NCI-H82 treated with DMSO at 0.1 percent for 48 hours (cell line): ENCODE measurements around the gene SEC16A.

Source experiments
- DNase-seq: peaks from one replicate; lab custom pipeline; 2025; ENCODE audit not compliant: unreplicated experiment; lab: John Stamatoyannopoulos, UW

SEC16A gene

DNA sequence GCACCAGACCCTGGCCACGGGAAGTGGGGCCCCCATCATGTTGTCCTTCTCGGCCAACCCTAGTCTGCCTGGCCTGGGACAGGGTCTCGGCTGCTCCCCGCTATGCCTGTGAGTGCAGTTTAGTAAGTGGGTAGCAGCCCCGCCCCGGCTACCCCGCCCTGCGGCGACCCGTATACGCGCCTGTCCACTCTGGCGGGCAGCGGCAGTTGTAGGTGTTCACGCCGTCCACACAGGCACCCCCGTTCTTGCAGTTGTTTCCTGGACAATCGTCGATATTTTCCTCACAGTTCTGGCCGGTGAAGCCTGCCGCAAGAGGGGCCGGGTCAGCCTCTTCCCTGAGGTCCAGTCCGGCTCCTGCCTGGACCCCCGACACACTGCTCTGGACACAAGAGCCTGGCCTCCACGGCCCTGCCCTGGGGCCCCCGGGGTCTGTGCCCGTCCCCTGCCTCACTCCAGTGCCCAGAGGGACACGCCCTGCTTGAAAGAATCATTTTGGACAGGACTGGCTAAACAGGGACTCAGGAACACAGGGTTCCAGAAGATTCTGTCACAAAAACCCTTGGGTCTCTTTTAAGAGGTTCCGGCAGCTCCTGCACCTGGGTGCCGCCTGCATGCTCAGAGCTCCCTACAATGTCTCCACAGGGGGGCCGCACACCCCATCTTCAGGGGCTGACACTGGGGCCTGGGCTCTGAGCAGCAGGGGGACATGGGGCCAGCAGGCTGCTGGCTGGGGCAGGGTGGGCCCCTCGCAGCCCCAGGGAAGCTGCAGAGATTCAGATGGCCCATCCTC is 36.6 kb upstream of the SEC16A start:
- DNase-seq, result no peak

GRCh38 chr9:136518623-136519022 is 35.8 kb upstream of the SEC16A start:
- no peak for DNase-seq

DNA sequence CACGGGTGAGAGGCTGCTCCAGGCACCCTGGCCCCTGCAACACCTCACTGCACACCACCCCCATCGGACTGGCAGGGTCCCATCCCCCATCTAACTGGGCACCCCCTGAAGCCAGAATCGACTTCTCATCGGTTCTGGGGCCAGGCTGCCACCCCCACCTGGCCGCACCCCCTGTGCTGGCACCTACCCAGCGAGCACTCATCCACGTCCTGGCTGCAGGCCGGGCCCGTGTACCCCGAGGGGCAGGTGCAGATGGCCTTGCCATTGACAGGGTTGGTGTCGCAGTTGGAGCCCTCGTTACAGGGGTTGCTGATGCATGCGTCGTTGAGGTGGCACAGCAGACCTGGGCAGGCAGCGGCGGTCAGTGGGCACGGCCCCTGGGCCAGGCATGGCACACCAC is 35.1 kb upstream of the SEC16A start:
- no peak for DNase-seq

GRCh38 chr9:136517012-136517743 is 34.3 kb upstream of the SEC16A start:
- DNase-seq, result no peak

- DNase-seq, result no peak
Observed at GRCh38 chr9:136516191-136516654, 33.4 kb upstream of the SEC16A start.

GRCh38 chr9:136515276-136515675 is 32.4 kb upstream of the SEC16A start:
- DNase-seq, result no peak

DNA sequence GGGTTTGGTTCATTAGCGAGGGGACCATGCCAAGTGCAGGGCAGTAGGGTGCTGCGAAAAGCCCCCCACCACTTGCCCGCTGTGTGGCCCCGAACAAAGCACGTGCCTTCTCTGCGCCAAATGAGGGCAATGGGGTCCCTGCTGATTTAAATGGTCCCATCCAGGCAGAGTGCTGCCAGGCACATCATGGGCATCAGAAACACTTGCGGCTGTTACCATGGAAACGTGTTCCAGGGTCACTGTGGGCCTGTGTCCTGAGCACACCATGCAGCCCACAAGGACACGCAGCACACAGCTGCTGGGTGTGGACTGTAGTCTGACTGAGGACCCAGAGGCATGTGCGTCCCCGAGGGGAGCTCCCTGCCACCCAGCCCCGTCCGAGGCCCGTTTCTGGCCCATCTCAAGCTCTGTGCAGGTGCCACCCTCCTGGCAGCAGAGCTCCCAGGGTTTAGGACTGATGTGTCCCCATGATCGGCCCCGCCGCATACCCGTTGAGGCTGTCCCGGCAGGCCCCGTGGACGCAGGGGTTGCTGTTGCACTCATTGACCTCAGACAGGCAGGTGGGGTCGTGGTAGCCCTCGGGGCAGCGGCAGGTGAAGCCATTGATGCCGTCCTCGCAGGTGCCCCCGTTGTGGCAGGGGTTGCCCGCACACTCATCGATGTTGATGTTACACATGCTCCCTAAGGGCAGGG is 31.3 kb upstream of the SEC16A start:
- DNase-seq, result no peak

DNA sequence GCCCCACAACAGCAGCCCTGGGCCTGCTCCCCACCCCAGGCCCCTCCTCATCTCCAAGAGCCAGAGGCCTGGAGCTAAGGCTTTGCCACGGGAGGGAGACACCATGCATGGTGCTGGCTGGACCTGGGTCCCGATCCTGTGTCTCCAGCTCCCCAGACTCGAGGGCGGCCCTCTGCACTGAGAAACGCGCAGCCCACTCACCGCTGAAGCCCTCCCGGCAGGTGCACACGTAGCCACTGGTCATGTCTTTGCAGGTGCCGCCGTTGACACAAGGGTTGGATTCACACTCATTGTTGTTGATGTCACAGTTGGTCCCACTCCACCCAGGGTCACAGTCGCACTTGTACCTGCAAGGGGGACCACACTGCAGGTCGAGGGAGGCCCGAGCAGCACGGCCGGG is 30.4 kb upstream of the SEC16A start:
- DNase-seq, result no peak

DNA sequence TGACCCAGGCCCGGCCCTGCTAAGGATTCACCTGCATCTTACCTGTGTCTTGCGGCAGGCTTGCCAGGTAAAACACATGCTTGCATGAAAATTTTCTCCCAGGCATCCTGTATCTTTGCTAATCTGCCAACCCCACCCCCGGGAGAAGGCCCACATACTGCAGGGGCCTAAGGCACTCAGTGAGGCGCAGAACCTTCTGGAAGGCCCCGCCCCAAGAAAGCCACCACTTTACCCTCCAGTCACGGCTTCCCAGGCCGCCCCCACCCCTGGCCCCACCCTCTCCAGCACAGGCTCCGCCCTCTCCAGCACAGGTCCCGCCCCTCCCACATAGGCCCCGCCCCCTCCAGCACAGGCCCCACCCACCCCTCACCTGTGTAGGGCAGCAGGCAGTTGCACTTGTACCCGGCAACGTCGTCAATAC is 29.8 kb upstream of the SEC16A start:
- no peak for DNase-seq

DNA sequence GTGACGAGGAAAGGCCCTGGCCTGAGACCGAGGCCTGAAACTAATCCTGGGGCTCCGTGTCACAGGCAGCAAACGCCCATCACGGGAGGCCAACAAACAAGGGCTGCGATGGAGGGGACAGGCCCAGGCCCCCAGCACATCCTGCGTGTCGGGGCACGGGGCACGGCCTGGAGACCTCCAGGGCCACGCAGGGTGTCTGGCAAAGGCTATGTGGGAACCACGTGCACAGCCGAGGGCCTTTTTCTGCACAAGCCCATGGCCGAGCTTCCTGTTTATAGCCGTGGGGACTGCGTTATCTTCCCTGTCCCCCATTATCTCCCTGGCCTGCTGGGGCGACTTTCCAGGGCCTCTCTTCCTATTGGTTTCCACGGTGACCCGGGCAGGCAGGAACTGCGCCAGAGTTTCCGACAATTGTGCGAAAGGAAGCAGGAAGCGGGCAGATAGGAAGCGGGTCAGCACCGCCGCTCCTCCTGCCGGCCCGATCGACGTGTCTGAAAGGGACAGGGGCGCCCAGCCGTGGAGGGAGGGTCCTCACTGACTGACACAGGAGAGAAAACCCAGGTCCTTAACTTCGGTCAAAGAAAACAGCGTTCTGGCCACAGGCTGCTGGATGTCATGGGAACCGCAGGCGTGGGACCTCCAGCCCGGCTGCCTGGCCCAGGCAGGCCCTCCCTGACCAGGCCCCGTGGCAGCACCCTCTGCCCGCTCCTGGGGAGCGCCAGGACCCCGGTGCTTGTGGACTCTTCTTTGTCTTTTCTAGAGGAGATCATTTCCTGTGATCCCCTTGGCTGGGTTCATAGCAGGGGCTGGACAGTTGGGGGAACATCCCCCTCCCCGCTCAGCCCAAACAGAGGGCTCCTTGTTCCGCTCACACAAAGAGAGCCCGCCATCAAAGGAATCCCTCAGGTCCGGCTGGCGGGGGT is 29.1 kb upstream of the SEC16A start:
- no peak for DNase-seq

DNA sequence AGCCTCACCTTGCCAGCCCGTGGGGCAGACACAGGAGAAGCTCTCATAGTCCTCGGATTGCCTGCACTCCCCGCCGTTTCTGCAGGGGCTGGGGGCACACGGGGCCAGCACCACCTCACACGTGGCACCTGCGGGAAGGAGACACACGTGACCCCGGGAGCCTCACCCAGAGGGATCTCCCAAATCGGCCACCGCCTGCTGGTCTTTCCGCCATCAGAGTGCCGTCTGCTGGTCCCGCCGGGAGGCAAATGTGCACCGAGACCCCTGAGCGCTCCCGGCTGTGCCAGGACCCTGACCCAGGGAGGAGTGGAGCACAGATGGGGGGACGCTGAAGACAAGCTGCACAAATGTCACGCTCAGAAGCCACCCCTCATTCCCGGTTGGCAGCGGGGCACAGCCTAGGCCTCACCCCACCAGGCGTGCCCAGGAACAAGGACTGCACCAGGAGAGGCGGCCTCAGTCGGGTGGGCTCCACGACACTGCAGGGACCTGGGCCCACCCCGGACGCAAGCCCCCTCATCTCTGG is 28.4 kb upstream of the SEC16A start:
- no peak for DNase-seq

DNA sequence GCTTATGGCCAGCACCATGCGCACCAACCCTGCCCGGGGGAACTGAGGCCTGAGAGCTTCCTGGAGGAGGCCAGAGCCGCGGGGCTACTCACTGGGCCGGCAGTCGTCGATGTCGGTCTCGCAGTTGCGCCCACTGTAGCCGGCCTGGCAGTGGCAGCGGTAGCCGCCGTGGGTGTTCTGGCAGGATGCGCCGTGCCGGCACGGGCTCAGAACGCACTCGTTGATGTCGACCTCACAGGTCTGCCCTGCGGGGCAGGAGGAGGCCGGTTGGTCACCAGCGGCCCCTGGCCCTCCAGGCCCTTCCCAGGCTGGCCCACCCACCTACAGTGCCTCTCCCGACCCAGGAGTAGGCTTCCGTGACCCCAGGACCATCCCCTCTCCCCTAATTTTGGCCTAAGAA is 27.7 kb upstream of the SEC16A start:
- no peak for DNase-seq

GRCh38 chr9:136509549-136509948 is 26.7 kb upstream of the SEC16A start:
- no peak for DNase-seq

DNA sequence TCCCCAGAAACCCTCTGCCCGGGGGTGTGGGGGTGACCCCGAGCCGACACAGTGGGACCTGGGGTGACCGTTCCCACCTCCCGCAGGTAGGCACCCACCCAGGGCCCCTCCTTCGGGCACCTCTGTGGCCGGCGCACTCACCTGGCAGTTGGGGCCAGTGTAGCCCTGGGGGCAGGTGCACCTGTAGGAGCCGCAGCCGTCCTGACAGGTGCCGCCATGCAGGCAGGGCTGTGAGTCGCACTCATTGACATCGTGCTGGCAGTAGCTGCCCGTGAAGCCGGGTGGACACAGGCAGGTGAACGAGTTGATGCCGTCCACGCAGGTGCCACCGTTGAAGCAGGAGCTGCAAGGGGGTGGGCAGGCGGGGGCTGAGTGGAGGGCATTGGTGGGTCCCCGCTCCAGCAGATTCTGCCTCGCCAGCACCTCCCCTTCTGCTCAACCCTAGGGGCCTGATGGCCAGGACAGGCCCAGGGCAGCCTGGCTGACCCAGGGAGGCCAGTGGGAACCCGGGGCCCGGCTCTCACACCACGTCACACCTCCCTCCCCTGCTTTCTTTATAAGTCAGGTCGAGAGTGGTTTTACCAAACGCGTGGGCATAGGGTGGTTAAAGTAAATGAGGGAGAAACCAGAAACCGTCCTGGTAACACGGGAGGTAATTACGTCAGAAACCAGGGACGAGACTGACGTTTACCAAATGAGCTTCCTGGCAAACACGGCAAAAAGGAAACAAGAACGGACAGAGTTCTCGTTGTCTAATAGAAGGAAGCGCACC is 26.1 kb upstream of the SEC16A start:
- no peak for DNase-seq

- no peak for DNase-seq
Observed at GRCh38 chr9:136507992-136508375, 25.1 kb upstream of the SEC16A start.

- DNase-seq, result no peak
Observed at GRCh38 chr9:136507221-136507991, 24.6 kb upstream of the SEC16A start.

GRCh38 chr9:136506425-136506824 is 23.6 kb upstream of the SEC16A start:
- no peak for DNase-seq

- DNase-seq, result no peak
Observed at GRCh38 chr9:136505406-136506403, 22.9 kb upstream of the SEC16A start.
